Cardiac muscle cell (in vitro differentiated cells and primary cell): ENCODE data around the gene TRPV5. TPM values are rescaled to one million over a fixed set of nuclear protein-coding genes. Genes with fewer than 3 reads are reported as not detected.

Experiments used
- DNase-seq, 2 donors: peaks; one replicate each; pipeline versions ENCODE4 v3.0.0 to v3.0.0-alpha.2; 2010 to 2017; ENCODE audit warnings: low read depth in 1 of 2, low spot score in 1 of 2
- H3K27ac ChIP-seq: fragments of 200-600 bp; sonication (generic); 2 replicates; pipeline ENCODE4 v1.5.1; 2016
- H3K27me3 ChIP-seq: fragments of 200-600 bp; sonication (generic); 2 replicates; pipeline ENCODE4 v1.6.0; 2016; ENCODE audit warnings: control low read depth
- H3K36me3 ChIP-seq: fragments of 200-600 bp; sonication (generic); 2 replicates; pipeline ENCODE4 v1.5.1; 2016; ENCODE audit warnings: control low read depth
- H3K4me1 ChIP-seq: fragments of 200-600 bp; sonication (generic); 2 replicates; pipeline ENCODE4 v1.8.1; 2017; ENCODE audit warnings: low read depth, mild to moderate bottlenecking, mixed run types
- H3K4me3 ChIP-seq: fragments of 200-600 bp; sonication (generic); 2 replicates; pipeline ENCODE4 v1.5.1; 2016; ENCODE audit warnings: mild to moderate bottlenecking
- H3K9me3 ChIP-seq: fragments of 200-600 bp; sonication (generic); 2 replicates; pipeline ENCODE4 v1.5.1; 2017; ENCODE audit warnings: low read depth, mild to moderate bottlenecking, control low read depth
- polyA plus RNA-seq: library from polyadenylated mRNA; unstranded; fragments of >200 nt; fragmentation: Nextera tagmentation; extraction: Ambion mirVana; gene quantifications from 2 replicates; pipeline ENCODE4 v1.2.1, GENCODE V29; 2016
- total RNA-seq: library from RNA; depleted of rRNA; stranded (reverse); fragments of >200 nt; gene quantifications from 2 replicates; pipeline ENCODE4 v1.2.3, GENCODE V29; 2016
- TF ChIP-seq, protein P1 (sequence below): IDR thresholded peaks from 2 replicates; pipeline ENCODE4 v1.5.1; 2012; ENCODE audit warnings: low read depth, mild to moderate bottlenecking, low read length

The TRPV5 gene
- total and polyA plus RNA-seq, 2 experiments from 2014 or later, result not detected

DNA sequence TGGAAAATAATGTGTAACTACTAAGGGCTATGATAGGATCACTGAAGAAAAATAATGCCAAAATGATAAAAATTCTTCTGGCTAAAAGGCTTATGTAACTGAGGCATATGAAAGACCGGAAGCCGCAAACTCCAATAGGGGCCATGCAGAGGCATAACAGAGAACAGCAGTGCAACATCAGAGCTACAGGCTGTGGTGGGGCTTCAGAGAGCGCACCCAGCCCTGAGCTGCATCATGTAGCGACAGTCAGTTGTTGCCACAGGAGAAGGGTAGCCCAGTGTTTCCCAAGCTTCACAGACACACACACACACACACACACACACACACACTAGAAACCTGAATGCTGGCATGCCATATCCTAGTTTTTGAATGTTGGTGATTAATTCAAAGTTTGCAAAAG, 15.1 kb upstream of the TRPV5 start:
- Histone ChIP-seq H3K27ac (no peak overlapping the region), H3K4me3 (no peak overlapping the region), H3K9me3 (no peaks in the 10 kb centered on the region), H3K27me3 (no peaks in the 10 kb centered on the region), H3K36me3 (peaks cover 4% of the 10 kb centered on the region), H3K4me1 (no peaks in the 10 kb centered on the region)
- TF ChIP-seq, protein P1, sequence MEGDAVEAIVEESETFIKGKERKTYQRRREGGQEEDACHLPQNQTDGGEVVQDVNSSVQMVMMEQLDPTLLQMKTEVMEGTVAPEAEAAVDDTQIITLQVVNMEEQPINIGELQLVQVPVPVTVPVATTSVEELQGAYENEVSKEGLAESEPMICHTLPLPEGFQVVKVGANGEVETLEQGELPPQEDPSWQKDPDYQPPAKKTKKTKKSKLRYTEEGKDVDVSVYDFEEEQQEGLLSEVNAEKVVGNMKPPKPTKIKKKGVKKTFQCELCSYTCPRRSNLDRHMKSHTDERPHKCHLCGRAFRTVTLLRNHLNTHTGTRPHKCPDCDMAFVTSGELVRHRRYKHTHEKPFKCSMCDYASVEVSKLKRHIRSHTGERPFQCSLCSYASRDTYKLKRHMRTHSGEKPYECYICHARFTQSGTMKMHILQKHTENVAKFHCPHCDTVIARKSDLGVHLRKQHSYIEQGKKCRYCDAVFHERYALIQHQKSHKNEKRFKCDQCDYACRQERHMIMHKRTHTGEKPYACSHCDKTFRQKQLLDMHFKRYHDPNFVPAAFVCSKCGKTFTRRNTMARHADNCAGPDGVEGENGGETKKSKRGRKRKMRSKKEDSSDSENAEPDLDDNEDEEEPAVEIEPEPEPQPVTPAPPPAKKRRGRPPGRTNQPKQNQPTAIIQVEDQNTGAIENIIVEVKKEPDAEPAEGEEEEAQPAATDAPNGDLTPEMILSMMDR, result no peak
- no peak for DNase-seq

DNA sequence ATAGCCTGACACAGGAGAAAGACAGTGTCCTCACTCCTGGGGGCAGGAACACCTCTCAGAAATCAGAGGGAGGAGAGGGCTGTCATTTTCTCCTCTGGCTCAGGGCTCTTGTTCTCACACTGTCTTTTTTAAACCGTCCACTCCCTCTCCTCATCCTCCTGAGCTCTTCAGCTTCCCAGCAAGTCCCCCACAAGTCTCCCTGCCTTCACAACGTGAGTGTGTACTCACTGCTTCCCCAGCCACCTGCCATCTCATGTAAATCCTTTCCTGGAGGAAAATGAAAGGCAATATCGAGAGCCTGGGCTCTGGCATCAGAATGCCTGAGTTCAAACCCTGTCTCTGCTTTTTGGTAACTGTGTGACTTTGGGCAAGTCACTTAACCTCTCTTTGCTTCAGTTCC, 11.5 kb upstream of the TRPV5 start:
- peaks cover 11% of the 10 kb centered on the region for H3K4me1 ChIP-seq
- H3K36me3 ChIP-seq, result no peaks in the 10 kb centered on the region
- TF ChIP-seq, protein P1, result no peak
- no peak overlapping the region for H3K27ac ChIP-seq
- no peaks in the 10 kb centered on the region for H3K9me3 ChIP-seq
- DNase-seq, result no peak
- H3K4me3 ChIP-seq, result no peak overlapping the region
- no peaks in the 10 kb centered on the region for H3K27me3 ChIP-seq

DNA sequence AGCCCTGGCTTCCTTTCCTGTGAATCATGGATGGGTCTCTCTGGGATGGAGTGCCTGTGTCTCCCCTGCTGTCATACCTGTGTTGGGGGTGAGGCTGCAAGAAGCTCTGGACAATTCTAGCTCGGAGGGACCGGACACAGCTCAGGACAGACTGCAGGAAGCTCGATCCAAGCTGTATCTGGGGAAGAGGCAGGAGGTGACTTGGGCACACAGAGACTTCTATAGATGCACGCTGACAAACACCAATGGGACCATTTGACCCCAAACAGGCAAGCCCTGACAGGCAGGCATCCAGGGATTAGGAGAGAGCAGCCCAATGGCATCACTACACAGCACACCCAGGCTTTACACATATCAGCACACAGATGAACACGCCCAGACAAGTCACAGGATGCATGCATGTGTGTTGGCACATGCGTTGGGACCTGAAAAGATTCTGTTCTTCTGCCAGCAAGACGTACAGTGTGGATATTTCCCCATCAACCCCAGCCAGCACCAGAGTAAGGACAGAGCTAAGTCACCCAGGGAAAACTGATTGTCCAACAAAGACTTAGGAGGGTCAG, 10.2 kb upstream of the TRPV5 start:
- TF ChIP-seq, protein P1, result no peak
- no peak for DNase-seq
- Histone ChIP-seq H3K4me1 (peaks cover 11% of the 10 kb centered on the region), H3K27me3 (no peaks in the 10 kb centered on the region), H3K4me3 (no peak overlapping the region), H3K27ac (no peak overlapping the region), H3K36me3 (no peaks in the 10 kb centered on the region), H3K9me3 (no peaks in the 10 kb centered on the region)

DNA sequence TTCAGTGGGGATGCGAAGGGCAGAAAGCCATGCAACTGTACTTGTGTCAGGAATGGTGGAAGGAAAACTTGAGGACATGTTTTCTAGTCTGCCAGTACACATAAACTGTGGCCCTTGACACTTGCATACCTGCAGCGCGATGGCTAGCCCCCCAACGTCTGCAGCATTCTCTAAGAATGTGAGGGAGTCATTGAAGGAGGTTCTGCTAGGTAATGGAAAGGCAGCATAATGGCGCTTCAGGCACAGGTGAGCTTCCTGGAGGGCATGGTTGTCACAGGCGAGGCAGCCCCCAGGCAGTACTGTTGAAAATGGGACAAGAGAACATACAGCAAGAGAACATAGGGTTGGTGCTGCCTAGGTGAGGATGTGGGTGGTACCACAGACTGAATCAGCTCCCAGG, 9.2 kb upstream of the TRPV5 start:
- H3K27ac ChIP-seq, result no peak overlapping the region

DNA sequence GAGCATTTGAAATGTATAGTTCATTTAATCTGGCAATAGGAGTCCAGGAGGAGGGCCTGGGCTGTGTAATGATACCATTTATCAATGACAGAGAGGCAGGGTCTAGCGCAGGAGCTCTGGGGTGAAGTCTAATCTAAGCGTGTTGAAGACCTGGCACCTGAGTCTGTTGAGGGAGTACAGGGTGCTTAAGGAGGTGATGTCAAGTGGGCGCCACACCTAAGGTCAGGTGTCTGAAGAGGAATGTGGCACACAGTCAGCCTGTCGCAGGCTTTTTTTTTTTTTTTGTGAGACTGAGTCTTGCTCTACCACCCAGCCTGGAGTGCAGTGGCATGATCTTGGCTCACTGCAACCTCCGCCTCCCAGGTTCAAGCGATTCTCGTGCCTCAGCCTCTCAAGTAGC, 8.0 kb upstream of the TRPV5 start:
- Histone ChIP-seq H3K4me1 (peaks cover 11% of the 10 kb centered on the region), H3K4me3 (no peak overlapping the region), H3K27me3 (no peaks in the 10 kb centered on the region), H3K9me3 (no peaks in the 10 kb centered on the region), H3K27ac (peak overlapping the region; percentile 73), H3K36me3 (no peaks in the 10 kb centered on the region)
- TF ChIP-seq, protein P1, result no peak
- DNase-seq, result no peak

More for the DNA sequence above, 9.2 kb upstream of the TRPV5 start:
- DNase-seq, result no peak
- H3K4me1 ChIP-seq, result peaks cover 11% of the 10 kb centered on the region
- no peaks in the 10 kb centered on the region for H3K27me3 ChIP-seq
- TF ChIP-seq, protein P1, result no peak
- H3K9me3 ChIP-seq, result no peaks in the 10 kb centered on the region
- H3K36me3 ChIP-seq, result no peaks in the 10 kb centered on the region
- no peak overlapping the region for H3K4me3 ChIP-seq
